ENCODE data around the gene GSTT2.

DNA sequence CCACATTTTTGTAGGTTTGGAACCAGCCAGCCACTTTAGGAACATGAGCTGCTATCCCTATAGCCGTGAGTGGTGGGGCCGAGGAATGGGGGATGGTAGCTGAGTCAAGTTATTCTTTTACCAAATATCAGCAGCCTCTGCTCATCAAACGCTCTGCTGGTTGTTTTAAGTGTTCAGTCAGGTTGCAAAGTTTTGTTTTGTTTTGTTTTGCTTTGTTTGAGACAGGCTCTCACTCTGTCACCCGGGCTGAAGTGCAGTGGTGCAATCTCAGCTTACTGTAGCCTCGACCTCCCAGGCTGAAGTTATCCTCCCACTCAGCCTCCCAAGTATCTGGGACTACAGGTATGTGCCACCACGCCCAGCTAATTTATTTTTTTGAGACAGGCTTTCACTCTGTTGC is 45.5 kb downstream of the GSTT2 start:
- TF ChIP-seq, protein P1, sequence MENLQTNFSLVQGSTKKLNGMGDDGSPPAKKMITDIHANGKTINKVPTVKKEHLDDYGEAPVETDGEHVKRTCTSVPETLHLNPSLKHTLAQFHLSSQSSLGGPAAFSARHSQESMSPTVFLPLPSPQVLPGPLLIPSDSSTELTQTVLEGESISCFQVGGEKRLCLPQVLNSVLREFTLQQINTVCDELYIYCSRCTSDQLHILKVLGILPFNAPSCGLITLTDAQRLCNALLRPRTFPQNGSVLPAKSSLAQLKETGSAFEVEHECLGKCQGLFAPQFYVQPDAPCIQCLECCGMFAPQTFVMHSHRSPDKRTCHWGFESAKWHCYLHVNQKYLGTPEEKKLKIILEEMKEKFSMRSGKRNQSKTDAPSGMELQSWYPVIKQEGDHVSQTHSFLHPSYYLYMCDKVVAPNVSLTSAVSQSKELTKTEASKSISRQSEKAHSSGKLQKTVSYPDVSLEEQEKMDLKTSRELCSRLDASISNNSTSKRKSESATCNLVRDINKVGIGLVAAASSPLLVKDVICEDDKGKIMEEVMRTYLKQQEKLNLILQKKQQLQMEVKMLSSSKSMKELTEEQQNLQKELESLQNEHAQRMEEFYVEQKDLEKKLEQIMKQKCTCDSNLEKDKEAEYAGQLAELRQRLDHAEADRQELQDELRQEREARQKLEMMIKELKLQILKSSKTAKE (IDR thresholded peaks at IDR 0.05; ENCODE audit: low read depth, poor library complexity, severe bottlenecking) = no peak
- TF ChIP-seq FOXM1 (IDR thresholded peaks at IDR 0.05; ENCODE audit: low read depth, low read length) (no peak), FOS (IDR thresholded peaks at IDR 0.05; ENCODE audit: borderline replicate concordance, extremely low read depth, insufficient read length) (no peak), CBFB (IDR thresholded peaks at IDR 0.05; ENCODE audit: low read depth) (no peak), POLR2AphosphoS5 (IDR thresholded peaks at IDR 0.05; ENCODE audit: low read length) (no peak), MXI1 (IDR thresholded peaks at IDR 0.05; ENCODE audit: low read depth, low read length) (no peak)
- TF ChIP-seq, protein P2, sequence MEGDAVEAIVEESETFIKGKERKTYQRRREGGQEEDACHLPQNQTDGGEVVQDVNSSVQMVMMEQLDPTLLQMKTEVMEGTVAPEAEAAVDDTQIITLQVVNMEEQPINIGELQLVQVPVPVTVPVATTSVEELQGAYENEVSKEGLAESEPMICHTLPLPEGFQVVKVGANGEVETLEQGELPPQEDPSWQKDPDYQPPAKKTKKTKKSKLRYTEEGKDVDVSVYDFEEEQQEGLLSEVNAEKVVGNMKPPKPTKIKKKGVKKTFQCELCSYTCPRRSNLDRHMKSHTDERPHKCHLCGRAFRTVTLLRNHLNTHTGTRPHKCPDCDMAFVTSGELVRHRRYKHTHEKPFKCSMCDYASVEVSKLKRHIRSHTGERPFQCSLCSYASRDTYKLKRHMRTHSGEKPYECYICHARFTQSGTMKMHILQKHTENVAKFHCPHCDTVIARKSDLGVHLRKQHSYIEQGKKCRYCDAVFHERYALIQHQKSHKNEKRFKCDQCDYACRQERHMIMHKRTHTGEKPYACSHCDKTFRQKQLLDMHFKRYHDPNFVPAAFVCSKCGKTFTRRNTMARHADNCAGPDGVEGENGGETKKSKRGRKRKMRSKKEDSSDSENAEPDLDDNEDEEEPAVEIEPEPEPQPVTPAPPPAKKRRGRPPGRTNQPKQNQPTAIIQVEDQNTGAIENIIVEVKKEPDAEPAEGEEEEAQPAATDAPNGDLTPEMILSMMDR (IDR thresholded peaks at IDR 0.05 in 2 of 3, conservative IDR thresholded peaks at IDR 0.05 in 1 of 3; ENCODE audit: control insufficient read depth in 2 of 3, extremely low read depth in 1 of 3, insufficient read depth in 1 of 3, low read depth in 3 of 3, low read length in 3 of 3) = no peak
- TF ChIP-seq, protein P3, sequence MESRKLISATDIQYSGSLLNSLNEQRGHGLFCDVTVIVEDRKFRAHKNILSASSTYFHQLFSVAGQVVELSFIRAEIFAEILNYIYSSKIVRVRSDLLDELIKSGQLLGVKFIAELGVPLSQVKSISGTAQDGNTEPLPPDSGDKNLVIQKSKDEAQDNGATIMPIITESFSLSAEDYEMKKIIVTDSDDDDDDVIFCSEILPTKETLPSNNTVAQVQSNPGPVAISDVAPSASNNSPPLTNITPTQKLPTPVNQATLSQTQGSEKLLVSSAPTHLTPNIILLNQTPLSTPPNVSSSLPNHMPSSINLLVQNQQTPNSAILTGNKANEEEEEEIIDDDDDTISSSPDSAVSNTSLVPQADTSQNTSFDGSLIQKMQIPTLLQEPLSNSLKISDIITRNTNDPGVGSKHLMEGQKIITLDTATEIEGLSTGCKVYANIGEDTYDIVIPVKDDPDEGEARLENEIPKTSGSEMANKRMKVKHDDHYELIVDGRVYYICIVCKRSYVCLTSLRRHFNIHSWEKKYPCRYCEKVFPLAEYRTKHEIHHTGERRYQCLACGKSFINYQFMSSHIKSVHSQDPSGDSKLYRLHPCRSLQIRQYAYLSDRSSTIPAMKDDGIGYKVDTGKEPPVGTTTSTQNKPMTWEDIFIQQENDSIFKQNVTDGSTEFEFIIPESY (IDR thresholded peaks at IDR 0.05) = no peak
- TF ChIP-seq, protein P4, sequence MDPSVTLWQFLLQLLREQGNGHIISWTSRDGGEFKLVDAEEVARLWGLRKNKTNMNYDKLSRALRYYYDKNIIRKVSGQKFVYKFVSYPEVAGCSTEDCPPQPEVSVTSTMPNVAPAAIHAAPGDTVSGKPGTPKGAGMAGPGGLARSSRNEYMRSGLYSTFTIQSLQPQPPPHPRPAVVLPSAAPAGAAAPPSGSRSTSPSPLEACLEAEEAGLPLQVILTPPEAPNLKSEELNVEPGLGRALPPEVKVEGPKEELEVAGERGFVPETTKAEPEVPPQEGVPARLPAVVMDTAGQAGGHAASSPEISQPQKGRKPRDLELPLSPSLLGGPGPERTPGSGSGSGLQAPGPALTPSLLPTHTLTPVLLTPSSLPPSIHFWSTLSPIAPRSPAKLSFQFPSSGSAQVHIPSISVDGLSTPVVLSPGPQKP (IDR thresholded peaks at IDR 0.05; ENCODE audit: low read depth, low read length) = no peak
